Peyer's patch (tissue), 4 donors: Measurements from ENCODE around the gene ATP2B1.

ENCODE experiments used
- CTCF ChIP-seq, 6 experiments: fragments of 450-650 bp in 4 of 6; fragments of 200-600 bp in 2 of 6; sonication (generic) in 1 of 6; IDR thresholded peaks; one replicate each; pipeline ENCODE4 v1.5.1; 2017 to 2019; ENCODE audit warnings: antibody characterized with exemption in 6 of 6, mild to moderate bottlenecking in 3 of 6, moderate library complexity in 1 of 6
- POLR2A ChIP-seq, 2 donors: fragments of 450-650 bp; IDR thresholded peaks; one replicate each; pipeline ENCODE4 v1.5.1; 2017; ENCODE audit warnings: antibody characterized with exemption in 2 of 2, mild to moderate bottlenecking in 2 of 2, moderate library complexity in 2 of 2

- TF ChIP-seq CTCF (IDR thresholded peaks at IDR 0.05) = no peak
- no peak for TF ChIP-seq POLR2A (IDR thresholded peaks at IDR 0.05)
These were observed 156.3 kb downstream of the ATP2B1 start for GRCh38 chr12:89552376-89552775.
